Mucosa of descending colon (tissue), 3 donors: ENCODE results near the gene TRPM1. TPM values are rescaled to one million over a fixed set of nuclear protein-coding genes. Genes with fewer than 3 reads are reported as not detected.

Experiments used
- ATAC-seq: fragments of 200-7000 bp; cut with Tn5 transposase; one replicate; pipeline ENCODE4 v1.9.1; 2020; ENCODE audit warnings: mild to moderate bottlenecking, moderate library complexity
- DNase-seq, 3 donors: peaks; one replicate each; pipeline ENCODE4 v3.0.0-alpha.2; 2020
- H3K36me3 ChIP-seq: fragments of 200-600 bp; one replicate; pipeline ENCODE4 v1.8.0; 2021; ENCODE audit warnings: low read depth, mild to moderate bottlenecking
- H3K4me1 ChIP-seq: fragments of 200-600 bp; one replicate; pipeline ENCODE4 v1.8.0; 2021; ENCODE audit warnings: low read depth, mild to moderate bottlenecking
- H3K4me3 ChIP-seq: fragments of 200-600 bp; one replicate; pipeline ENCODE4 v1.8.0; 2021; ENCODE audit warnings: mild to moderate bottlenecking
- H3K9me3 ChIP-seq: fragments of 200-600 bp; one replicate; pipeline ENCODE4 v1.8.0; 2021; ENCODE audit warnings: mild to moderate bottlenecking
- intact Hi-C, 2 donors: fragments of 100-400 bp; cut with DNase I in 1 of 2; cut with micrococcal nuclease in 1 of 2; formaldehyde crosslinking; loops; one replicate each; pipeline versions ENCODE4 v1.11.0 to v1.11.1; 2022; cut with DNase I, micrococcal nuclease
- long read RNA-seq, 2 donors: library from polyadenylated mRNA; unstranded; transcript quantifications; one replicate each; pipeline ENCODE4 v2.0.0, GENCODE V29; 2019 to 2021
- total RNA-seq, 3 donors: library from RNA; stranded (reverse); fragmentation: NEBNext Ultra II Directional in 2 of 3; extraction: Animal tissue kit (Norgen Biotek cat#: 25700) in 2 of 3; gene quantifications; one replicate each; pipeline versions ENCODE4 v1.2.1 to v1.2.4, GENCODE V29; 2021 to 2023
- TF ChIP-seq, protein P1 (sequence below): fragments of 200-600 bp; IDR thresholded peaks from one replicate; pipeline ENCODE4 v1.8.0; 2022; ENCODE audit warnings: antibody characterized with exemption, mild to moderate bottlenecking
- donor health status: DM: no; HTN: no; CAD: no; lungs with moderate emphysema.
- donor health status: DM: no; HTN: no; CAD: no.
- donor health status: DM: no; HTN: yes; CAD: no.

TRPM1 gene
- not detected for total RNA-seq
- long read RNA-seq, donor 1: 0 reads
- long read RNA-seq, donor 2: 0 reads

DNA sequence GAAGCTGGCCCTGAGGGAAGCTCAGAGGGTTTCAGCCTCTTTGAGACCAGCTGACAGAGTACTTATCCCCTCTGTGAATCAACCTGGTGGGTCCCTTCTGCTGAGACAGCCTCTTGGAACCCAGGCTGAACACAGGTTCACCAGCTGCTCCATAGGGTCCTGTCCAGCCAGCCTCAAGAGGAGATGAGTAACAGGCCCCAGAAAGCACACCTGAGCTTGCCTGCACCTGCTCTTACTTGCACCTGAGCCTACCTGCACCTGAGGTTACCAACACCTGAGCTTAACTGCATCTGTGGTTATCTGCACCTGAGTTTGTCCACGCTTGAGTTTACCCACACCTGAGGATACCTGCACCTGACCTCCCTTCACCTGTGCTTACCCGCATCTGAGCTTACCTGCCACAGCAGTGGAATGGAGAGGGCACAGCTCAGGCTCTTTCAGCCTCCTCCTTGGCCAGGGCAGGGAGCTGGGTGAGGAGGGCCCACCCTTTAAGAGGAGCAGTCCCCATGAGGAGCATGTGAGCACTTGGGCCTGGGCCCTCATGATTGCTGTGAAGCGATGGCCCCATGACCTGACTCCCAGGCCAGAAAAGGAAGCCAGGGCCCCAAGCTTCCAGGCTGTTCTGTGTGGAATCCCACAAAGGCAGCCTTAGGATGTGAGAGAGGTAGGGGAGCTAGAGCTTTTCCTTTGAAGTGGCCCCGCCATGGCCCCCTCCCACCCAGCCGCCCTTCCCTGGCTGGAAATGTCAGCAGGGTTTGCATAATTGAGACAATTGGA lies at the start of gene TRPM1:
Gene TRPM1 (minus strand): TSS at position 464 of the 777 bp plus-strand sequence. CDS start 20,370 bp downstream, outside the sequence.
- ATAC-seq: no peak
- no peak for DNase-seq
- Histone ChIP-seq H3K4me1 (no peaks in the 10 kb centered on the region), H3K9me3 (no peaks in the 10 kb centered on the region), H3K36me3 (no peaks in the 10 kb centered on the region), H3K4me3 (no peak within 1 kb of the TSS)
- intact Hi-C loops: no loop called here
- TF ChIP-seq, protein P1, sequence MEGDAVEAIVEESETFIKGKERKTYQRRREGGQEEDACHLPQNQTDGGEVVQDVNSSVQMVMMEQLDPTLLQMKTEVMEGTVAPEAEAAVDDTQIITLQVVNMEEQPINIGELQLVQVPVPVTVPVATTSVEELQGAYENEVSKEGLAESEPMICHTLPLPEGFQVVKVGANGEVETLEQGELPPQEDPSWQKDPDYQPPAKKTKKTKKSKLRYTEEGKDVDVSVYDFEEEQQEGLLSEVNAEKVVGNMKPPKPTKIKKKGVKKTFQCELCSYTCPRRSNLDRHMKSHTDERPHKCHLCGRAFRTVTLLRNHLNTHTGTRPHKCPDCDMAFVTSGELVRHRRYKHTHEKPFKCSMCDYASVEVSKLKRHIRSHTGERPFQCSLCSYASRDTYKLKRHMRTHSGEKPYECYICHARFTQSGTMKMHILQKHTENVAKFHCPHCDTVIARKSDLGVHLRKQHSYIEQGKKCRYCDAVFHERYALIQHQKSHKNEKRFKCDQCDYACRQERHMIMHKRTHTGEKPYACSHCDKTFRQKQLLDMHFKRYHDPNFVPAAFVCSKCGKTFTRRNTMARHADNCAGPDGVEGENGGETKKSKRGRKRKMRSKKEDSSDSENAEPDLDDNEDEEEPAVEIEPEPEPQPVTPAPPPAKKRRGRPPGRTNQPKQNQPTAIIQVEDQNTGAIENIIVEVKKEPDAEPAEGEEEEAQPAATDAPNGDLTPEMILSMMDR: no peak

DNA sequence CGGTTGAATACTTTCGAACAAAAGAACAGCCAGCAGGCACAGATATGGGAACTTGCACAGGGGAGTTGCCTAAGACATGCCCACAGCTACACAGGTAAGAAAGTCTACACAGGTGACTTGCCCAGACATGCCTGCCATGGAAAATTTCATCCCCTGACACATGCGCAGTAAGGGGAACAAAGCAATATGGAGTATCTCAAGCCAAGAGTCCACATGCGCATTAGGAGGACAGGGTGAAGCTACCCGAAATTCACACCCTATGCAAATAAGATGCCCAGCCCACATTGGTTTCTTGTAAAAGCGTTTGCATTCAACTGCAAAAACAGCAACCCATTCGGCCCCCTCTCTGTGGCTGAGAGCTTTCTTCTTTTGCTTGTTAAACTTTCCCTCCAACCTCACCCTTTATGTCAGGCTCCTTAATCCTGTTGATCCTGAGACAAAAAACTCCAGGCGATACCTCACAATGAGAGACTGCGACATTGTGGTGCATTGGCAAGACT lies 49.3 kb upstream of the TRPM1 start:
- TF ChIP-seq, protein P1: no peak
- DNase-seq (no peak), ATAC-seq (no peak)
- intact Hi-C loops: no loop called here
- Histone ChIP-seq H3K9me3 (no peaks in the 10 kb centered on the region), H3K4me3 (no peak overlapping the region), H3K36me3 (no peaks in the 10 kb centered on the region), H3K4me1 (no peaks in the 10 kb centered on the region)

DNA sequence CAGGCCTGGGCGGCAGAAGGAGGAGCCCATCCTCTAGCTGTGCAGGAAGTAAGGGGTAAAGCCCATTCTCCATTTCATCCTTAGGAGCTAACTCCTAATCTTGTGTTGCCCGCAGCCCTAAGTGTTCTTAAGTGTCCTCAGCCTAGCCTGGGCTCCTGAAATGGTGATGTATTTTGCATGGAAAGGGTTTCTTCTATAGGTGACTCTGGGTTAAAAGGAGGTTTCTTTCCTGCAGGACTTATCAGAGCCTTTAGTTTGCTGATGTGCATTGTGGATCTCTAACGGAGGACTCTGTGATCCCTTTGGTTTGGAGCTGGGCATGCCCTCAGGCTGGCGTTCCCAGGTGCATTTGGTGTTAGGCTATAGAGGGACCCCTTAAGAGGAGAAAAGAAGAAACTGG lies 48.5 kb upstream of the TRPM1 start:
- H3K9me3 ChIP-seq: no peaks in the 10 kb centered on the region
- no peaks in the 10 kb centered on the region for H3K4me1 ChIP-seq
- H3K4me3 ChIP-seq: no peak overlapping the region
- no peak for ATAC-seq
- DNase-seq: no peak
- intact Hi-C loops: no loop called here
- TF ChIP-seq, protein P1: no peak
- H3K36me3 ChIP-seq: no peaks in the 10 kb centered on the region

DNA sequence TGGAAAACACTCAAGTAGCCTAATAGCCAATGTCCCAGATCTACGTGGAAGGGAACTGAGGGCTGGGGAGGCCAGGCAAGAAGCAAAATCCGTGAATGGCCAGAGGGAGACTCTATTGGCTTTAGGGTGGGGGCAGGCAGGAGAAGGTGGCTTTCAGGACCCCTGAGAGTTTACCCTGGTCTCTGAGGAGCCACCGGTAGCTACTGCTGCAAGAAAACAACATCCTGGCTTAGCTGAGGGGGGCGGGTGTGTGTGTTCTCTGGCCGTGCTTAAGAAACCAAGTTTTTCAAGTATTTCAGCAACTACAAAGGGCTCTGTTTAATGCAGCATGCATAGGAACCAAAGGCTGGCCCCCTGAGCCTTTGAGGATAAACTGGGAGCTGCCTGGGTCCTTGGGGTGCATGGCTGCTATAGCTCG lies 47.6 kb upstream of the TRPM1 start:
- ATAC-seq (no peak), DNase-seq (no peak)
- no peaks in the 10 kb centered on the region for H3K4me1 ChIP-seq
- H3K36me3 ChIP-seq: no peaks in the 10 kb centered on the region
- TF ChIP-seq, protein P1: no peak
- no peaks in the 10 kb centered on the region for H3K9me3 ChIP-seq
- H3K4me3 ChIP-seq: no peak overlapping the region
- intact Hi-C loops: no loop called here

DNA sequence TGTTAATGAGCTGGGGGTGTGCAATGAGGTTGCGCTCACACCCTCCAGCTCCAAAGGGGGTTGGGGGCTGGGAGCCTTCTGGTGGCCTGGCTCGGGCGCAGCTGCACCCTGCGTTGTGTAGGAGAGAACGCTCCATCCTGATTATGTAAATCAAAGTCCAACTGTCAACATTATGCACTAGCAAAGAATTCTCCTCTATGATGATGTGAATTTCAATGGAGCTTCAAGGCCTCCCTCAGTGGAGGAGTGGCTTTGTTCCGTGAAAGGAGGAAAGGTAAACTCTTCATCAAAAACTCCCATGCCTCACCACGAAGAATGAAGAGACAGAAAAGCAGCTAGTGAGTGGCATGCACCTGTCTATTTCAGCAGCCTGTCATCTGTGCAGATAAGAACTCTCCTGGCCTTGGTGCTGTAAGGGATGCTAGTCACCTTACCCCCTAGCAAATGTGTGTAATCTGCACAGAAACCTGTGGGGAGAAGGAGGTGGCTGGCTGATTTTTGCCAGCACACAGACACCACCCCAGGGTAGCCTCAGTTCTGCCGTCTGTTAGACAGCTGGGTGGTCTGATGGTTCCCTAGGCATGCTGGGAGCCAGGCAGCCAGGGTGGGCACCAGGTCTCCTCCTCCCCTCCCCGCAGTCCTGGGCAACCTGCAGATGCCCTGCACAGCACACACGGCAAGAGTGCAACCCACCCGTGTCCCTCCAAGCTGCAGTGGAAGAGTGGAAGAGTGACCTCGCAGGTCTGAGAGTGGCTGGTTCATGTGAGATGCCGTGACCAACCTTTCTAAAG lies 47.0 kb upstream of the TRPM1 start:
- H3K4me1 ChIP-seq: no peaks in the 10 kb centered on the region
- intact Hi-C loops: no loop called here
- no peaks in the 10 kb centered on the region for H3K36me3 ChIP-seq
- no peak for DNase-seq
- no peaks in the 10 kb centered on the region for H3K9me3 ChIP-seq
- H3K4me3 ChIP-seq: no peak overlapping the region
- TF ChIP-seq, protein P1: no peak
- no peak for ATAC-seq
